Sigmoid colon (tissue), 7 donors: ENCODE data around the gene HERPUD1. TPM values are rescaled to one million over a fixed set of nuclear protein-coding genes. Genes with fewer than 3 reads are reported as not detected.

Source experiments
- DNase-seq: peaks from one replicate; pipeline ENCODE4 v3.0.0-alpha.2; 2019
- H3K27ac ChIP-seq, 4 donors: fragments of 200-600 bp; sonication (generic); one replicate each; pipeline ENCODE4 v1.5.1; 2016 to 2019; ENCODE audit warnings: mild to moderate bottlenecking in 1 of 4
- H3K27me3 ChIP-seq, 3 donors: fragments of 200-600 bp; sonication (generic); one replicate each; pipeline ENCODE4 v1.5.1; 2019; ENCODE audit warnings: mild to moderate bottlenecking in 1 of 3
- H3K36me3 ChIP-seq, 4 donors: fragments of 200-600 bp; sonication (generic); one replicate each; pipeline ENCODE4 v1.5.1; 2016 to 2019
- H3K4me1 ChIP-seq, 4 donors: fragments of 200-600 bp; sonication (generic); one replicate each; pipeline ENCODE4 v1.5.1; 2017 to 2019
- H3K4me3 ChIP-seq, 4 donors: fragments of 200-600 bp; sonication (generic); one replicate each; pipeline ENCODE4 v1.5.1; 2017 to 2019; ENCODE audit warnings: mild to moderate bottlenecking in 2 of 4, moderate library complexity in 1 of 4
- H3K9me3 ChIP-seq, 4 donors: fragments of 200-600 bp in 3 of 4; sonication (generic) in 3 of 4; one replicate each; pipeline versions ENCODE4 v1.5.1 to v1.6.1; 2013 to 2019
- CTCF ChIP-seq, 4 experiments: fragments of 450-650 bp in 3 of 4; fragments of 200-600 bp in 1 of 4; IDR thresholded peaks; one replicate each; pipeline ENCODE4 v1.5.1; 2016 to 2019; ENCODE audit warnings: antibody characterized with exemption in 4 of 4, mild to moderate bottlenecking in 3 of 4, moderate library complexity in 2 of 4
- EP300 ChIP-seq, 4 donors: sonication (generic); formaldehyde crosslinking; IDR thresholded peaks; one replicate each; pipeline ENCODE4 v1.6.1; 2017; ENCODE audit warnings: antibody characterized with exemption in 4 of 4
- POLR2A ChIP-seq, 2 donors: fragments of 450-650 bp; IDR thresholded peaks; one replicate each; pipeline ENCODE4 v1.6.1; 2016; ENCODE audit warnings: antibody characterized with exemption in 2 of 2, mild to moderate bottlenecking in 2 of 2, moderate library complexity in 2 of 2
- POLR2AphosphoS5 ChIP-seq, 4 donors: sonication (generic); formaldehyde crosslinking; IDR thresholded peaks; one replicate each; pipeline ENCODE4 v1.6.1; 2017; ENCODE audit warnings: antibody characterized with exemption in 4 of 4
- WGBS, 2 donors: extraction: QIAGEN DNeasy Blood & Tissue Kit; methylation state at CpG; one replicate each; pipeline ENCODE4 v1.1.7; 2013; 5-methylcytosine and 5-hydroxymethylcytosine counted together
- intact Hi-C: fragments of 100-400 bp; cut with DNase I; formaldehyde crosslinking; loops from one replicate; pipeline ENCODE4 v1.15.1; 2023
- polyA plus RNA-seq, 3 donors: library from polyadenylated mRNA; stranded (reverse); fragments of 200-250 nt; gene quantifications; one replicate each; pipeline ENCODE4 v1.2.3, GENCODE V29; 2013
- total RNA-seq, 4 donors: library from RNA; depleted of rRNA; stranded (reverse); fragments of >200 nt; gene quantifications; one replicate each; pipeline ENCODE4 v1.1.0, GENCODE V29; 2016
- donor health status: healthy with polysubstance abuse.
- donor health status: Bipolar disorder and iron deficiency.
- donor health status: healthy.

HERPUD1 gene
- total and polyA plus RNA-seq, 7 donors, result 54.1 to 119 (median 64.8) TPM

- 87 to 88% methylated on average over 10 of the region's 10 CpGs for WGBS, 2 donors
- Histone ChIP-seq H3K27ac (no peak overlapping the region), H3K27me3 (no peaks in the 10 kb centered on the region), H3K36me3 (peaks cover 34 to 54% (median 36%) of the 10 kb centered on the region in 4 donors), H3K4me1 (no peaks in the 10 kb centered on the region), H3K9me3 (no peaks in the 10 kb centered on the region), H3K4me3 (no peak overlapping the region)
- intact Hi-C loops, result no loop called here
- TF ChIP-seq POLR2AphosphoS5 (IDR thresholded peaks at IDR 0.05) (peak in 1 of 4 donors; percentile 23), CTCF (IDR thresholded peaks at IDR 0.05) (no peak)
- peak; percentile 64 for DNase-seq
Measured at GRCh38 chr16:56946767-56947603, 15.0 kb downstream of the HERPUD1 start.

GRCh38 chr16:56947604-56947995 is 15.7 kb downstream of the HERPUD1 start:
- no peak for DNase-seq
- Histone ChIP-seq H3K36me3 (peaks cover 28 to 48% (median 30%) of the 10 kb centered on the region in 4 donors), H3K4me3 (no peak overlapping the region), H3K4me1 (no peaks in the 10 kb centered on the region), H3K27ac (no peak overlapping the region), H3K27me3 (no peaks in the 10 kb centered on the region), H3K9me3 (no peaks in the 10 kb centered on the region)
- 89 to 95% methylated on average over 2 of the region's 2 CpGs for WGBS, 2 donors
- TF ChIP-seq EP300 (IDR thresholded peaks at IDR 0.05) (no peak), POLR2A (IDR thresholded peaks at IDR 0.05) (no peak), CTCF (IDR thresholded peaks at IDR 0.05) (no peak), POLR2AphosphoS5 (IDR thresholded peaks at IDR 0.05) (no peak)
- intact Hi-C loops, result no loop called here

- WGBS, 2 donors, result 96 to 98% methylated on average over 6 of the region's 6 CpGs
- no peak for TF ChIP-seq POLR2AphosphoS5 (IDR thresholded peaks at IDR 0.05)
- no peak for TF ChIP-seq CTCF (IDR thresholded peaks at IDR 0.05)
- no peak for TF ChIP-seq EP300 (IDR thresholded peaks at IDR 0.05)
- TF ChIP-seq POLR2A (IDR thresholded peaks at IDR 0.05), result no peak
- H3K27ac ChIP-seq, result no peak overlapping the region
- peak; percentile 43 for DNase-seq
- no peaks in the 10 kb centered on the region for H3K9me3 ChIP-seq
- no peaks in the 10 kb centered on the region for H3K4me1 ChIP-seq
- no peaks in the 10 kb centered on the region for H3K27me3 ChIP-seq
- H3K4me3 ChIP-seq, result no peak overlapping the region
- intact Hi-C loops, result no loop called here
- peaks cover 22 to 42% (median 24%) of the 10 kb centered on the region in 4 donors for H3K36me3 ChIP-seq
Measured at GRCh38 chr16:56948234-56948633, 16.3 kb downstream of the HERPUD1 start.

GRCh38 chr16:56950051-56950450 is 18.1 kb downstream of the HERPUD1 start:
- Histone ChIP-seq H3K27ac (no peak overlapping the region), H3K9me3 (no peaks in the 10 kb centered on the region), H3K4me1 (no peaks in the 10 kb centered on the region), H3K36me3 (peaks cover 5 to 24% (median 6%) of the 10 kb centered on the region in 4 donors), H3K4me3 (no peak overlapping the region), H3K27me3 (no peaks in the 10 kb centered on the region)
- WGBS, 2 donors, result 91 to 96% methylated on average over 4 of the region's 4 CpGs
- intact Hi-C loops, result no loop called here
- TF ChIP-seq CTCF (IDR thresholded peaks at IDR 0.05), result no peak
- TF ChIP-seq EP300 (IDR thresholded peaks at IDR 0.05), result no peak
- TF ChIP-seq POLR2AphosphoS5 (IDR thresholded peaks at IDR 0.05), result no peak
- no peak for TF ChIP-seq POLR2A (IDR thresholded peaks at IDR 0.05)
- DNase-seq, result no peak
